Transverse colon (tissue), 4 donors: ENCODE data around the gene BBIP1. TPM values are rescaled to one million over a fixed set of nuclear protein-coding genes. Genes with fewer than 3 reads are reported as not detected.

Source experiments
- DNase-seq: peaks from one replicate; pipeline ENCODE4 v3.0.0-alpha.2; 2019
- H3K27ac ChIP-seq, 4 donors: fragments of 200-600 bp; sonication (generic); 2 replicates each; pipeline ENCODE4 v1.5.1; 2016 to 2018; ENCODE audit warnings: inconsistent platforms in 4 of 4
- H3K27me3 ChIP-seq: fragments of 200-600 bp; sonication (generic); 2 replicates; pipeline ENCODE4 v1.5.1; 2017; ENCODE audit warnings: inconsistent platforms
- H3K36me3 ChIP-seq, 4 donors: fragments of 200-600 bp; sonication (generic); 2 replicates each; pipeline ENCODE4 v1.5.1; 2017 to 2019; ENCODE audit warnings: inconsistent platforms in 4 of 4
- H3K4me1 ChIP-seq, 4 donors: fragments of 200-600 bp; sonication (generic); 2 replicates each; pipeline ENCODE4 v1.5.1; 2017 to 2020; ENCODE audit warnings: inconsistent platforms in 4 of 4
- H3K4me3 ChIP-seq, 4 donors: fragments of 200-600 bp; sonication (generic); 1 replicate in 1 of 4; 2 replicates in 3 of 4; pipeline versions ENCODE4 v1.5.1 to v1.6.1; 2017 to 2019; ENCODE audit warnings: inconsistent platforms in 4 of 4
- H3K9me3 ChIP-seq, 2 donors: fragments of 200-600 bp; sonication (generic); 2 replicates each; pipeline ENCODE4 v1.5.1; 2017 to 2019; ENCODE audit warnings: inconsistent platforms in 2 of 2
- EP300 ChIP-seq: sonication (generic); formaldehyde crosslinking; IDR thresholded peaks from one replicate; pipeline ENCODE4 v1.6.1; 2017; ENCODE audit warnings: antibody characterized with exemption, low read depth
- POLR2A ChIP-seq: fragments of 450-650 bp; IDR thresholded peaks from one replicate; pipeline ENCODE4 v1.6.1; 2016; ENCODE audit warnings: antibody characterized with exemption, mild to moderate bottlenecking, moderate library complexity
- POLR2AphosphoS5 ChIP-seq, 3 donors: sonication (generic); formaldehyde crosslinking; IDR thresholded peaks; one replicate each; pipeline ENCODE4 v1.6.1; 2016; ENCODE audit warnings: antibody characterized with exemption in 3 of 3
- WGBS, 2 donors: methylation state at CpG; one replicate each; pipeline ENCODE4 v1.1.5; 2018; ENCODE audit warnings: low coverage in 1 of 2; 5-methylcytosine and 5-hydroxymethylcytosine counted together
- in situ Hi-C, 4 donors: fragments of 200-750 bp; cut with MboI; loops; one replicate each; pipeline versions ENCODE4 v1.15.0 to v1.15.1; 2017; ENCODE audit warnings: low sequenced_read_pairs in 3 of 4, low pct_ligation_motif_present in 1 of 4, low pct_unique_long_range_greater_than_20kb in 1 of 4
- intact Hi-C: fragments of 100-400 bp; cut with DNase I; formaldehyde crosslinking; loops from one replicate; pipeline ENCODE4 v1.15.1; 2023; ENCODE audit warnings: low total_unique reads
- total RNA-seq, 4 donors: library from RNA; depleted of rRNA; stranded (reverse); fragments of >200 nt; gene quantifications; one replicate each; pipeline ENCODE4 v1.1.0, GENCODE V29; 2016
- TF ChIP-seq, protein P1 (sequence below), 5 experiments: fragments of 200-600 bp in 3 of 5; fragments of 450-650 bp in 2 of 5; sonication (generic) in 3 of 5; IDR thresholded peaks; 1 replicate in 2 of 5; 2 replicates in 3 of 5; pipeline ENCODE4 v1.5.1; 2016 to 2017; ENCODE audit warnings: antibody characterized with exemption in 5 of 5, inconsistent platforms in 3 of 5, mild to moderate bottlenecking in 2 of 5, moderate library complexity in 1 of 5

Gene BBIP1
- total RNA-seq, 4 donors from 2014 or later, result 9.6 to 44.9 (median 18.1) TPM

DNA sequence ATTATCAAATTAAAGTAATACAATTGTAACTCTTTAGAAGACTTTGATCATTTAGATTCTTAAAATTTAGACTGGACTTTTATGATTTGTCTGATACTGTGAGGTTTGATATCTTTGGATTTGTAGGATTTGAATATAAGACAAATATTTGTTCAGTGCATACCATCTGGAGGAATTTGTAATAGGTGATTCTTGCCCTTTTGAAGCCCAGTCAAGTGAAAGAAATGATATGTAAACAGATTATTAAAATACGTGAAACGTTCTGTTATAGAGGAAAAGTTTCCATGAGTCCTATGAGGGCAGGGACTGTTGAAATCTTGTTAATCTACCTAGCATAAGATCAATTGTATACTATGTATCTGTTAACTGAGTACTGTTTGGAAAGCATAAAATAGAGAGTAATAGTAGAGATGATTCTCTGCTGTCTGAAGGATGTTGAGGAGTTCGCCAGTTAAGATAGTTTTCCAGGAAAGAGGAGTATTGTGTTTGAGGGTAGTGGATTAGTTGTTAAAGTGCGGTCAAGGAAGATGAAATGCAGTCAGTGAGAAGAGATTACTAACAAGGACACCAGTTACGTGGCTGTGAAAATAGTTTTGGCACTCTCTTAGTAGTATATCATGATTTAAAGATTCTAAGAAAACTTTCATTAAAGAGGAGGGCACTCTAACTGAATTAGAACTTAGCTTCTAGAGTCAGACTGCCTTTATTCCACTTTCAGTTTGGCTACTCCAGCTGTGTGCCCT, 32.9 kb downstream of the BBIP1 start:
- Histone ChIP-seq H3K4me1 (peaks cover 0 to 56% (median 24%) of the 10 kb centered on the region in 4 donors), H3K27ac (peak overlapping the region; percentile 6 to 49 (median 26)), H3K27me3 (no peaks in the 10 kb centered on the region), H3K9me3 (no peaks in the 10 kb centered on the region), H3K36me3 (peaks cover 0 to 79% (median 30%) of the 10 kb centered on the region in 4 donors), H3K4me3 (no peak overlapping the region)
- intact Hi-C loops (no loop called here), in situ Hi-C loops (loop anchor here in 3 of 4 donors (5.0 to 25.0 kb wide), 6 partner anchors 81 to 574 kb away; partner anchors contain the start of gene SMNDC1 (in 1 of the 3))
- no peak for TF ChIP-seq POLR2A
- no peak for TF ChIP-seq EP300
- TF ChIP-seq, protein P1, sequence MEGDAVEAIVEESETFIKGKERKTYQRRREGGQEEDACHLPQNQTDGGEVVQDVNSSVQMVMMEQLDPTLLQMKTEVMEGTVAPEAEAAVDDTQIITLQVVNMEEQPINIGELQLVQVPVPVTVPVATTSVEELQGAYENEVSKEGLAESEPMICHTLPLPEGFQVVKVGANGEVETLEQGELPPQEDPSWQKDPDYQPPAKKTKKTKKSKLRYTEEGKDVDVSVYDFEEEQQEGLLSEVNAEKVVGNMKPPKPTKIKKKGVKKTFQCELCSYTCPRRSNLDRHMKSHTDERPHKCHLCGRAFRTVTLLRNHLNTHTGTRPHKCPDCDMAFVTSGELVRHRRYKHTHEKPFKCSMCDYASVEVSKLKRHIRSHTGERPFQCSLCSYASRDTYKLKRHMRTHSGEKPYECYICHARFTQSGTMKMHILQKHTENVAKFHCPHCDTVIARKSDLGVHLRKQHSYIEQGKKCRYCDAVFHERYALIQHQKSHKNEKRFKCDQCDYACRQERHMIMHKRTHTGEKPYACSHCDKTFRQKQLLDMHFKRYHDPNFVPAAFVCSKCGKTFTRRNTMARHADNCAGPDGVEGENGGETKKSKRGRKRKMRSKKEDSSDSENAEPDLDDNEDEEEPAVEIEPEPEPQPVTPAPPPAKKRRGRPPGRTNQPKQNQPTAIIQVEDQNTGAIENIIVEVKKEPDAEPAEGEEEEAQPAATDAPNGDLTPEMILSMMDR (IDR thresholded peaks at IDR 0.05), result no peak
- TF ChIP-seq POLR2AphosphoS5 (IDR thresholded peaks at IDR 0.05), result no peak
- WGBS, 2 donors, result 48% methylated on average over 5 of the region's 5 CpGs
- no peak for DNase-seq

DNA sequence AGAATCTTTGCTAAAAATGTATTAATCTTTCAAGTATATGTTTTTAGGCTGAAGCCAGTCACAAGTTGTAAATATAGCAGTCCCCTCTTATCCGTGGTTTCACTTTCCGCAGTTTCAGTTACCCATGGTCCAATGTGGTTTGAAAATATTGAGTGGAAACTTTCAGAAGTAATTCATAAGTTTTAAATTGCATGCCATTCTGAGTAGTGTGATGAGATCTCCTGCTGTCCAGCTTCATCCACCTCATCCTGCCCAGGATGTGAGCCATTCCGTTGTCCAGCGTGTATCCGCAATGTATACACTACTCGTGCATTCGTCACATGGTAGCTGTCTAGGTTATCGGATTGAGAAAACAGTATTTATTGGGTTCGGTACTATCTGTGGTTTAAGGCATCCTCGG, 35.1 kb downstream of the BBIP1 start:
- peaks cover 4 to 69% (median 31%) of the 10 kb centered on the region in 4 donors for H3K4me1 ChIP-seq
- in situ Hi-C loops, result loop anchor here in 3 of 4 donors (10.0 to 25.0 kb wide), 5 partner anchors 79 to 572 kb away; partner anchors contain the start of gene SMNDC1 (in 1 of the 3)

DNA sequence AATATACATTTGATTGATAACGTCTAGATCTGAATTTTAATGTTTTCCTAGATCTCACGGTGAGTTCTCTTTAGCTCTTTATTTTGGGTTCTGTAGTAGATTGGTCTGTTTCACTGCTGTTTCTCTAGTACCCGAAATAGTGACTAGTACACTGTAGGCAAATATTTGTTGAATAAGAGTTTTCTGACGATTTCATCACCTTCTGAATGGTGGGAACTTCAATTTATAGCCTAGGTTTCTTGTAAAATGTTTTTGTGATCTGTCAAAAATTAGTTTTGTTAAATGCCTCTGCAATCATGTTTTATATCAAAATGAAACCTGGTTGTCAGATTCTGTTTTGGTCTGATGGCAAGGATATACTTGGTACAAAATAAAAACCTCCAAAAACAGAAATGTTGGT, 37.1 kb downstream of the BBIP1 start:
- no peak overlapping the region for H3K4me3 ChIP-seq
- H3K4me1 ChIP-seq, result peaks cover 7 to 83% (median 40%) of the 10 kb centered on the region in 4 donors
- H3K9me3 ChIP-seq, result no peaks in the 10 kb centered on the region
- WGBS, 2 donors, result 52 to 53% methylated on average over 4 of the region's 4 CpGs
- peaks cover 0 to 67% (median 25%) of the 10 kb centered on the region in 4 donors for H3K36me3 ChIP-seq
- TF ChIP-seq POLR2AphosphoS5 (IDR thresholded peaks at IDR 0.05) (peak in 1 of 3 donors; percentile 4), POLR2A (no peak)
- in situ Hi-C loops (loop anchor here in 3 of 4 donors (10.0 to 25.0 kb wide), 5 partner anchors 77 to 570 kb away; partner anchors contain the start of gene SMNDC1 (in 1 of the 3)), intact Hi-C loops (no loop called here)
- H3K27ac ChIP-seq, result peak overlapping the region in 2 of 4 donors; percentile 16 to 29
- H3K27me3 ChIP-seq, result no peaks in the 10 kb centered on the region
- no peak for DNase-seq

More for the DNA sequence above, 35.1 kb downstream of the BBIP1 start:
- DNase-seq, result no peak
- Histone ChIP-seq H3K4me3 (no peak overlapping the region), H3K9me3 (no peaks in the 10 kb centered on the region), H3K27ac (peak overlapping the region in 3 of 4 donors; percentile 4 to 45 (median 9)), H3K36me3 (peaks cover 0 to 64% (median 30%) of the 10 kb centered on the region in 4 donors), H3K27me3 (no peaks in the 10 kb centered on the region)
- 80 to 99% methylated on average over 9 to 10 of the region's 10 CpGs for WGBS, 2 donors
- intact Hi-C loops, result no loop called here
- TF ChIP-seq POLR2A (no peak), POLR2AphosphoS5 (IDR thresholded peaks at IDR 0.05) (peak in 2 of 3 donors; percentile 31 to 48), EP300 (no peak)
- TF ChIP-seq, protein P1 (IDR thresholded peaks at IDR 0.05), result no peak

GRCh38 chr10:110881247-110881646, 37.7 kb downstream of the BBIP1 start:
- Histone ChIP-seq H3K27me3 (no peaks in the 10 kb centered on the region), H3K36me3 (peaks cover 0 to 74% (median 21%) of the 10 kb centered on the region in 4 donors), H3K4me1 (peaks cover 8 to 85% (median 40%) of the 10 kb centered on the region in 4 donors), H3K27ac (peak overlapping the region; percentile 9 to 29 (median 14)), H3K9me3 (no peaks in the 10 kb centered on the region), H3K4me3 (no peak overlapping the region)
- 81 to 83% methylated on average over 8 to 9 of the region's 9 CpGs for WGBS, 2 donors
- in situ Hi-C loops (loop anchor here in 3 of 4 donors (10.0 to 25.0 kb wide), 5 partner anchors 76 to 569 kb away; partner anchors contain the start of gene SMNDC1 (in 1 of the 3)), intact Hi-C loops (no loop called here)
- no peak for DNase-seq
- TF ChIP-seq EP300 (no peak), POLR2AphosphoS5 (IDR thresholded peaks at IDR 0.05) (peak in 1 of 3 donors; percentile 28)

- WGBS, 2 donors, result 67 to 73% methylated on average over 3 of the region's 3 CpGs
- H3K27ac ChIP-seq, result peak overlapping the region; percentile 15 to 29 (median 20)
- in situ Hi-C loops, result loop anchor here in 3 of 4 donors (10.0 to 25.0 kb wide), 5 partner anchors 75 to 568 kb away; partner anchors contain the start of gene SMNDC1 (in 1 of the 3)
Observed at GRCh38 chr10:110880012-110880411, 39.0 kb downstream of the BBIP1 start.

More at GRCh38 chr10:110880012-110880411, 39.0 kb downstream of the BBIP1 start:
- Histone ChIP-seq H3K9me3 (no peaks in the 10 kb centered on the region), H3K36me3 (peaks cover 0 to 63% (median 20%) of the 10 kb centered on the region in 4 donors), H3K27me3 (no peaks in the 10 kb centered on the region), H3K4me3 (no peak overlapping the region), H3K4me1 (peaks cover 17 to 85% (median 42%) of the 10 kb centered on the region in 4 donors)
- TF ChIP-seq POLR2AphosphoS5 (IDR thresholded peaks at IDR 0.05) (no peak), POLR2A (no peak), EP300 (no peak)
- TF ChIP-seq, protein P1 (IDR thresholded peaks at IDR 0.05), result no peak
- intact Hi-C loops, result no loop called here
- DNase-seq, result no peak
